ENCODE results near the gene ELL2.

The ELL2 gene

DNA sequence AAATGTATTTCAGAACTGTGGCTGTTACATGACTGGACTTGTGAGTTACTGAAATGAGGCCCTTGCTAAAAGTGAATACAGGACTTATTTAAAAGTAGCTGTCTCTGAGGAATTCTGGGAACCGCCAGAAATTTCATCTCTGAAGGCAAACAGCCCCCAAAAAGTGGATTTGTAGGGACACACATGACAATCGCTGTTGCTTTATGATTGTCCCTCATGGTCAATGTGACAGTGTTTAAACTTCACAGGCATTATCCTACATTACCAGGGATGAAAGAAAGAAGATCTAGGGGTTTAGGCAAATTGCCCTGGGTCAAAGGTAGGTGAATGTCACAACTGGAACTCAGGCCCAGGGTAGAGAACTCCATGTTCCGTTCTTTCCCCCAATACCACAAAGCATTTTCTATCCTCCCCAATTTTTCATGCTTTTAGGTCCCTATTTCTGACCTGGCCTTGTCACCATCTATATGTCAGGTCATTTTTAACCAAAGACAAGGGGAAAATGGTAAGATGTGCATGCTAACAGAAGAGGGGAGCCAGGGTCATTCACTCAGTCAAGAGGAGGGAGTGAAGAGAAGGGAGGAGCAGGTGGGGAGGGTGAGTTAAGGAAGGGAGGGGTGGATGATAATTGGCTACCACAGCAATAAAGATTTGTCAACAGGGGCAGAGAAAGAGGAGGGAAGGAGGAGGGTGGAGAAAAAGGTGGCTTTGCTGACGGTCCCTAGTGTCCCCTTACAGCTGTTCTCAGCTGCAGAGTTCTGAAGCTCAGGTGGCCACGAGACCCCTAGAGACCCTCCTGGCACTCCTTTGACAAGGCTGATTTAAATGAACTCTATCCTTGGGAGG, 81.3 kb downstream of the ELL2 start:
- no peak for DNase-seq (ENCODE audit: low read depth)

DNA sequence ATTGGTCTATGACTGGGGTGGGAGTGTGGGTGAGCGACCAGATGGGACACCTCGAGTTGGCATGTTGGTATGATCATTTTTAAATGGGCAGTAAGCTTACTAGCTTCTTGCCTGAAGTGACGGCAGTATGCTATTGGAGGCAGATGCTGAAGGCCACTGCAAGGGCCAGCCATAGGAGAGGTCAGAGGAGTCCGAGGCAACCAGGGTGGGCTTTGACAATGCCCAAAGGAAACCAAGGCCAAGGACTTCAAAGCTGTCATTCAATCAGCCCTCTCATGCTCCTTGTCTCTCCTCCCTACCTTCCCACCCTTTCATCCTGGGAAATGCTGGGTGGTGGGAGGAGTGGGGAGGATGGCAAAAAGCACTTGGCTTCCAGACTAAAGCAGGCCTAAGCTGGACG, 82.0 kb downstream of the ELL2 start:
- no peak for DNase-seq (ENCODE audit: low read depth)

DNA sequence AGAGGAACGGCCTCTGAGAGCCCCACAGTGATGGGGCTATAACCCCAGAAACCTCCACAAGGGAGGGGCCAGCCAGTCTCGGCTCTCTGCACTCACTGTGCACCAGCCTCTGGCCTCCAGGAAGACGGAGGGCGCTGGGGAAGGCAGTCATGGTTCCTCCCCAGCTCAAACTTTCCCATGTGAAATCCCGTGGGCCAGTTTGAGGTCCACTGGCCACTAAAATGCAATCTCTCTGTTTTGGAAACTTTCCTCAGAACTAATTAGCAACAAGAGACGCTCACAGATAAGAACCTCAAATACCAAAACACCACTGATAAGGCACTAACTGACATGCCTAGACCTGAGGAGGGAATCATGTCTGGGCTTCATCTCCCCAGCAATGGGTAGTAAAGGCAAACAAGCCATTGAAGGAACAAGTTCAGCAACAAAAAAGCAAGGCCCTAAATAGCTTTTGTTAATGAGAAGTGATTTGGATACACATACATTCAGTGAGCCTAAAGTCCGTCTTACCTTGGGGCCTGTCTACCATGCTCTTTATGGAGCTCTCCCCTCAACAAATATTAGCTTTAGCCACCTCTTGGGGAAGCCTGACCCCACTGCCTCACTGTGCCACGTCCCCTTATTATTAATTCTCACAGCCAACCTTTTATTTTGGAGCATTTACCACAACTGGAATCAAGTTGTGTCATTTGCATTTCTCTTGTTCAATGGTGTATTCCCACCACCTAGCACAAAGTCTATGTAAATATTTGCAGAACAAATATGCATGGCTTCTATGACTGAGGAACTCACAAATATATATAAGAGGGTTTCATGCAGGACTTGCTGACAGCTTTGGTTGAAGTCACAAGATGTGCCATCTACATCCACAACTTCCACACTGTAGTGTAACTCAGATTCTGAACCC, 83.0 kb downstream of the ELL2 start:
- no peak for DNase-seq (ENCODE audit: low read depth)

DNA sequence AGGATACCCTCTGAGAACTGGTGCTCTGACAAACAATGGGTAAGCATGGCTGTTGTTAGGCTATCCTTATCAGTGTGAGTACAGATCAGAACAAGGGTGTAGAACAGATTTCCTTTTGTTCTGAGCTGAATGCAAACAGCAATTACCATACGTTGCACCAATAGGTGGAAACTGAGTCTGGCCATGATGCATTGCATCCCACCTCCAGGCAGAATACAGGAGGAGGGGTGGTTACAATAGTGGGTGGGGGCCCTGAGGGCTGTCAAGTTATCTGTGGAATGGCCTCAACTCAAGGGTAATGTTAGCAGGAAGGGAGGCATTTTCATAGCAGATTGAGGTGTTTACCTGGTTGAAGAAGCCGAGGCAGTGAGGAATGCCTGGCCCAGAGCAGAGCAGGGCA, 84.9 kb downstream of the ELL2 start:
- no peak for DNase-seq (ENCODE audit: low read depth)

DNA sequence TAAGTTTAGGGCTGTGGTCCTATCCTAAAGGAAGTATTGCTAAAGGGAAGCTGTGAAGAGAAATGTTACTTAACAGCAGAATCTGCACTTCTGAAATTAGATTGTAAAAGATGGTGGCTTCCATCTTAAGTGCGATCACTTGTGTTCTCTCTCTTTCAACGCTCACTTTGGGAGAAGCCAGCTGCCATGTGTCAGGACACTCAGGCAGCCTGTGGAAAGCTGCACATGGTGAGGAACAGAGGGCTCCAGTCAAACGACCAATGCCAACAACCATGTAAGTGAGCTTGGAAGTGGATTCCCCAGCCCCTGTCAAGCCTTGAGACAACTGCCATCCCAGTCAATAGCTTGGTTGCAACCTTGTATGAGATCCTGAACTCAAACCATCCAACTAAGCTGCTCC, 87.4 kb downstream of the ELL2 start:
- DNase-seq (ENCODE audit: low read depth): no peak

DNA sequence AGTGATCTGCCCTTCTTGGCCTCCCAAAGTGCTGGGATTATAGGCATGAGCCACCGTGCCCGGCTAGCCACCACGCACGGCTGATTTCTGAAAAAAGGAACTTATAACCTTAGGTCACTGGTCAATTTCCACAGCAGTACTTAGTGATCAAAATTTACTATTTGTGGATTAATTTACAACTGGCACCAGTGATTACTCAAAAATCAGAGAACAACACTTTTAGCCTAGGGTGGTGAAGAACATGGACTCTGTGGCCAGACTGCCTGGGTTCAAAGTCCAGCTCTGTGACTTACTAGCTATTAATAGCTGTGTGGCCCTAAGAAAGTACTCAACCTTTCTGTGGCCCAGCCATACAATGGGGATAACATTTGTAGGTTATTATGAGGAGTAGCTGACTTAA, 88.3 kb downstream of the ELL2 start:
- no peak for DNase-seq (ENCODE audit: low read depth)

DNA sequence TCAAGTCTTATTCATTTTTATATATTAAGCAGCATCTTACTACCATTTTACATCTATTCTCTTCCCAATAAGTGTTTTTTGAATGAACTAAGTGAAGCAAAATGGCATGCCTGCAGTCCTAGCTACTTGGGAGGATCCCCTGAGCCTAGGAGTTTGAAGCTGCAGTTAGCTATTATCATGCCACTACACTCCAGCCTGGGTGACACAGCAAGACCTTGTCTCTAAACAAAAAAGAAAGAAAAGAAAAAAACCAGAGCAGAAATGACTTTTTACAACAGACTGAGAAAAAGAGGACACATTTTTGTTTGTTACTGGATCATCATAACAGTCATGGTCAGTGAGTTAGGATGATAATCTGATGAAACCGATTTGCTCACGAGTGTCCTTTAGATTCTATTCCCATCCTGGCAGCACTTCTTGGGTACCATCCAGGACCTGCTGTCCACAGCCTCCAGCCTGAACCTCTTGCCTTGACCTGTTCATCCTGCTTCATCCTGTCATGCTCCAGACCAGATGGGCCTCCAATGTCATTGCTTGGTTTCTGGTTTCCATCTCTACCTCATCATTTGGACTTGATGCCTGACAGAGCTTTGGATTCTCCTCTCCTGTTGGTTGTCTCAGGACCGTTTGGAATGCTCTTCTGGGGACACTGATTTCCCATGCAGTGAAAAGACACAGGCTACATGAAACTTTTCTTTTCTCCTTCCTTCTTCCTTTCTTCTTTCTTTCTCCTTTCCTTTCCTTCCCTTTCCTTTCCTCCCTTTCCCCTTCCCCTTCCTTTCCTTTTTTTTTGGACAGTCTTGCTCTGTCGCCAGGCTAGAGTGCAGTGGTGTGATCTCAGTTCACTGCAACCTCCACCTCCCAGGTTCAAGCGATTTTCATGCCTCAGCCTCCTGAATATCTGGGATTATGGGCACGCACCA, 89.0 kb downstream of the ELL2 start:
- no peak for DNase-seq (ENCODE audit: low read depth)

DNA sequence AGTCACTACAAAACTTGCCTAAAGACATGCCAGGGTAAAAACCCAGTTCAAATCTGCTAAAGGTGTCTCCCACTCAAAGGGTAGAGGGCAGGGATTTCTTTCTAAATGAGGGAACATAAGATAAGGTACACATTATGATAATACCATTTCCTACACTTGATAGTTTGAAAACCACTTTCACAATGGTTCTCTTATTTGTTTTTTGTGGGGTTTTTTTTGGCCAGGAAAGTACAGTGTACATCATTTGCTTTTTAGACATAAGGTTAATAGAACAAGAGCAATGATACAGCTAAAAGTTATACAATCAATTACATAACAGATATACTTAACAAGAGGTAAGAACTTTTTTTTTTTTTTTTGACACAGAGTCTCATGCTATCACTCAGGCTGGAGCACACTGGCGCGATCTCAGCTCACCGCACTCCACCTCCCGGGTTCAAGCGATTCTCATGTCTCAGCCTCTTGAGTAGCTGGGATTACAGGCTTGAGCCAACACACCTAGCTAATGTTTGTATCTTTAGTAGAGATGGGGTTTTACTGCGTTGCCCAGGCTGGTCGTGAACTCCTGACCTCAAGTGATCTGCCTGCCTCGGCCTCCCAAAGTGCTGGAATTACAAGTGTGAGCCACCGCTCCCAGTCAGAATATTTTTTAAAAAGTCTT, 90.4 kb downstream of the ELL2 start:
- no peak for DNase-seq (ENCODE audit: low read depth)

DNA sequence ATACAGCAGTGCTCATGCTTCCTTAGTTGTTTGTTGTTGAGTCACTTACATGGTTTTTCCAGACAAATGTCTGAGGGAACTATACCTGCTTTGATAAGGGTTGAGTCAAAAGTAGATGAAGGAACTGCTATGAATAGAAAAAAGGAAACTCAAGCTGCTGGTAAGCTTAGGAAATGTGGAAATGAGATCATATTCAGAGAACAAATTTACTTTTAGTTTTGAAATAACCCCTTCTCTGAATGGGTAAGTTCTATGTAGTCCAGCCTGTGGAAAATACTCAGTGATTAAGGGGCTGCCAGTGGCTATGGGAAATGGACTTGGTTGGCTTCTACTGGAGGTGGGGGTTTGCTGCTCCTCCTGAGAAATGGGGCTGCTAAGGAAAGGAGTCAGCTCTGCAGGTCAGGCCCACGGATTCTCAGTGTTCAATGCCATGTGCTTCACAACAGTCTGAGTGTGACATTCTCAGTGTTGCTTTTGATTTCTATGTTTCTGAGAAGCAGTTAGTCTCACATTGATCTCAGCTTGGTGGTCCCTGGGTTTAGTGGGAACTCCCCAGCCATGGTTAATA, 91.5 kb downstream of the ELL2 start:
- DNase-seq (ENCODE audit: low read depth): peak; percentile 35

DNA sequence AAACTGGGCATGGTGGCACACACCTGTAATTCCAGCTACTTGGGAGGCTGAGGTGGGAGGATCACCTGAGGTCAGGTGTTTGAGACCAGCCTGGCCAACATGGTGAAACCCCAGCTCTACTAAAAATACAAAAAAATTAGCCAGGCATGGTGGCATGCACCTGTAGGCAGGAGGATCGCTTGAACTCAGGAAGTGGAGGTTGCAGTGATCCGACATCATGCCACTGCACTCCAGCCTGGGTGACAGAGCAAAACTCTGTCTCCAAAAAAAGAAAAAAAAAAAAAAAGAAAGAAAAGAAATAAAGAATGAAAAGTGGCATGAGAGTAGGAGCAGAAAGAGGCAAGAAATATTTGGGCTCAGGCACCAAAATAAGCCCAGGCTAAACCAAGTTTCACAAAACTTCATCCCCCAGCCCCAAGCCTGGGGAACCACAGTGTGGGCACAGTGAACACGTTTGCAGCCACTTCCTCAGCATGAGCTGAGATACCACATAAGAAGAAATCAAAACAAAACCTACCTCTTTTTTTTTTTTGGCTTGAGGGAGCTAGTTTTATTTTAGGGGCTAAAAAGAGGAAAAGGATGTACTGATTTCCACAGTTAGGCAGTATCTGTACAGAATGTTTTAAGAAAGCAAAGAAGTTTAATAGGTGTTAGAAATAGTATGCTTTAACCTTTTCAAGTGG, 92.3 kb downstream of the ELL2 start:
- peak; percentile 36 for DNase-seq (ENCODE audit: low read depth)

DNA sequence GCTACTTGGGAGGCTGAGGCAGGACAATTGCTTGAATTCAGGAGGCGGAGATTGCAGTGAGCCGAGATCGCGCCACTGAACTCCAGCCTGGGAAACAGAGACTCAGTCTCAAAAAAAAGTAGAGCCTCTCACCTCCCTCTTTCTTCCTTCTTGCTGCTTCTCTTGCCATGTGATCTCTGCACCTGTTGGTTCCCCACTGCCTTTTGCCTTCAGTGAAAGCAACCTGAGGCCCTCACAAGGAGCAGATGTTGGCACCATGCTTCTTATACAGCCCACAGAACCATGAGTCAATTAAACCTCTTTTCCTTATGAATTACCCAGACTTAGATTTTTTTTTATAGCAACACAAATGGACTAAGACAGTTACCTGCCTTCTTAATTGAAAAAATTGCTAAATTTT, 93.5 kb downstream of the ELL2 start:
- no peak for DNase-seq (ENCODE audit: low read depth)

DNA sequence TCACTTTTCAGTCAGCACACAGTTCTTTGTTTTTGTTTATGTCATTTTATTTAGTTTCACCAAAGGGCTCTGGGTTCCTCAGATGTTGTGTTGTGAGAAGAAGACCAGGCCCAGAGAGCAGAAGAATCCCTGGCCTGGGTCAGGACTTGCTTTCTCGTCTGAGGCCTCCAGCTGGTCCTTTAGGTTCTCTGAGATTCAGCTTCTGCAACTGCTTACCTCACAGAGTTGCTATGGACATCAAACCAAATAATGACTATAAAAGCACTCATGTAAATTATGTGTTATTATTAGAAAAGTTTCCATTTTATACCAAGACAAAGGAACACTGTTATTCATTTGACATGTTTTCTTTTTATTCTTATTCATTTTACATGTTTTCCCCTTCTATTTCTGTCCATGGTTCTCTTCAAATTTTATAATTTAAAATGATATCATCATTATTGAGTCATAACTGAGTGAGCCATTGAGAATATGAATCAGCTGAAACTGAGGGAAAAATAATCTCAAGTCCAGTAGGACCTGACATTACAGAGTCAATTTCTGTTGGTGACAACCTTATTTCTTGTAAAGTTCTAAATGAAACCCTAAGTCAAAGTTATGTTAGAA, 95.1 kb downstream of the ELL2 start:
- DNase-seq (ENCODE audit: low read depth): no peak

DNA sequence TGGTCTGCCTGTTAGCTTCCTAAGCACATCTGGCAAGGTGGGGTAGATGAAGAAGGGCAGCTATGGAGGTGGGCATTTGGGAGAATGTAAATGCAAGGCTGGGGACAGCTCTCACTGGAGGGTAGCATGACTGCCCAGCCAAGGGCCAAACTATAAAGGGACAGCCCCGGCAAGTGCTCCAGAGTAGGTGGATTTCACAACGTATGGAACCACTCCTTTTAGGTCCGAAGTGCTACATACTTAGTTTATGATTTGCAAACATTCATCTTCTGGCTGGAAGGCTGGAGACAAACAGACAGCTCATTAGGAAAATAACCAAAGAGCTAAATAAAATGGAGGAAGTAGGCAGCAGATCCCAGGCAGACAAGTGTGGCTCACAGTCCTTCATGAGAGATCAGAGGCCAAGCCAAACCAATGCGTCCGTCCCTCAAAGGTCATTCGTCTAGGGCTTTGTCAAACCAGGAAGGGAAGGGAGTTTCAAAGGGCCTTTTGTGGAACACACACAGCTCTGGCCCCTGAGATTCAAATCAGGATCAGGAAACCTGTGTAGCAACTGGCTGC, 96.6 kb downstream of the ELL2 start:
- no peak for DNase-seq (ENCODE audit: low read depth)

DNA sequence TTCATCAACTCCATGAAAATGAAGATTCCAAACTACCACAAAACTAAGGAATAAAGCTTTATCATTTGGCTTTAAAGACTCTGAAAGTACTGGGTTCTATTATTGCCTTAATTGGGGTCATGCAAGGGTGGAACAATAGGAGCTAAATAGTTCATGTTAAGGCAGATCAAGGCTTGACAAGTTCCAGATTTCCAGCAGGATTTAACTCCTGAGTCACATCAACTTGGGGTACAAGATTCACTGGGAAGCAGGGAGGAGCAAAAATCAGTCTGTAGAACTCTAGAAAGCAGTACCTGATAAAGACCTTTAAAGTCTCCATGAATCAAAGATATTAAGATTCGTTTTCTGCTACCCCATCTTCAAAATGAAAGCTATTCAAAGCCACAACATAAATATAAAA, 97.2 kb downstream of the ELL2 start:
- DNase-seq (ENCODE audit: low read depth): no peak

DNA sequence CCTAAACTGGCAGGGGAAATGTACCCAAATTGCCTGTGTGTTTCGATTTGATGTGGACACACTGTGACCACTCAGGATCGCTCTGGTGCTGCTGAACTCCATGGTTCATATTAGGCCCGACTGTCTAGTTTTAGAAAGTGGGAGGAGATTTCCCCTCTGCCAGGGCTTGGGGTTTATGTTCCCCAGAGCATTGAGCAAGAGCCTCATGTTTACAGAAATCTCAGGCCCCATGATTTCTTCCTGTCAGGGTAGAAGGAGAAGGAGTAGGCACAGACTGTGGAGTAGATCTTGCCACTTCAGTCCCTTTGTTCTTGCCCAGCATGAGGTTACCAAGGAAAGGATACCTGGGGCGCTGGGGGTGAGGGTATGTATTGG, 98.3 kb downstream of the ELL2 start:
- DNase-seq (ENCODE audit: low read depth): no peak

DNA sequence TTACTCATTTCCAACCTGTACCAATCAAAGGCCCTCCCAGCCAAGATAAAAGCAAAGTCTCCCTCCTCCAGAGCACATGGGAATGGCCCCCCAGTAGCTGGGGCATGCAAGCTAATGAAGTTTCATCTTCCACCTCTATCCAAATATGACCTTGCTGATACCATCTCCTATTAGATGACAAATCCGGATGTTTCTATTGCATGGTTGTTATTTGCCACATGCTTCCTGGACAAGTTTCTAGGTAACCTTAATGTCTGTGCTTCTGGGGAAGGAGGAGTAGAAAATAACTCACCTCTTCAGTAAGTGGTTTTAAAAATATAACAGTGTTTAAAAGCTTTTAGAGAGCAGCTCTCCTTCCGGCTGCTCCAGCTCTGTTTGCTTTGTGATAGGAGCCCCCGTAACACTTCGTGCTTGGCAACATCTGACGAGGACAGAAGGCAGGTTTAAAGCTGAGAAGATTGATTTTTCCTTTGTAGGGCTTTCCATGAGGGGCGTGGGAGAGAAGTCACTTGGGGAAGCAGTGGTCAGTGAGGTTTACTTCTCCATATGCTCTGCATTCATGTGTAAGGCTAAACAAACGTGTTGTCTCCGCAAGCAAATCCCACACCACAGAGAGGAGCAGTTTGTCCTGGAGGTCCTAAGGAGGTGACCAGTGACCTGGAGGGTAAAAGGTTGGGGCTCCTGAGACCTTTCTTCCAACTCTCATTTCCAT, 98.8 kb downstream of the ELL2 start:
- DNase-seq (ENCODE audit: low read depth): no peak

DNA sequence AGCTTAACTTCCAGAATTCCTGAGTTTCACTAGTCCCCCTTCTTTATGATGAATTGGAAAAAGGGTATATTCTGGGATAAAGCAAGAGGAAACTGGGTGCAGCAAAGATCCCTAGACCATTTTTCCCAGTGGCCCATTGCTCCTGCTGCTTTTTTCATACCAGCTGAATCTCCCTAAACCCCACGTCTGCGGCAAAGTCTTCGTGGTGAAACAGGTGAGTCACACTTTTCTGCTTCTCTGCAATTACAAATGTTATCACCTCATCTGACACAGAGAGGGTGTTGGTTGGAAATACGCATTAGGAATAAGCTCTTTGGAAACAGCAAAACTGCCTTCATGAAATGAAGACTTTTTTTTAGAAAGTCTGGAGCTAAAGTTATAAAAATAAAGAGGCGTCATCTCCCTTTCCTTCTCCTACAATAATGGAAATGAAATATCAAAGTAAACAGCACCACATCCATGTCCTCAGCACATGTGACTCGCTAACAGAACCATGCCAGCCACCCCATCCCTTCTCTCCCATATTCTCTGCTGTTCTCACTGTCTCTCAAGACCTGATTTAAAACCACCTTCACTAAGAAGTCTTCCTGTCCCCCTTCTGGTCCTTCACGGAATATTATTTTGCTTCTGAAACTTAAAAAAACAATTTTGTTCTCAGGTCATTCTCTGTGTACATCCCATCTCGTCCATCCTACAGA, 99.6 kb downstream of the ELL2 start:
- DNase-seq (ENCODE audit: low read depth): peak; percentile 19

DNA sequence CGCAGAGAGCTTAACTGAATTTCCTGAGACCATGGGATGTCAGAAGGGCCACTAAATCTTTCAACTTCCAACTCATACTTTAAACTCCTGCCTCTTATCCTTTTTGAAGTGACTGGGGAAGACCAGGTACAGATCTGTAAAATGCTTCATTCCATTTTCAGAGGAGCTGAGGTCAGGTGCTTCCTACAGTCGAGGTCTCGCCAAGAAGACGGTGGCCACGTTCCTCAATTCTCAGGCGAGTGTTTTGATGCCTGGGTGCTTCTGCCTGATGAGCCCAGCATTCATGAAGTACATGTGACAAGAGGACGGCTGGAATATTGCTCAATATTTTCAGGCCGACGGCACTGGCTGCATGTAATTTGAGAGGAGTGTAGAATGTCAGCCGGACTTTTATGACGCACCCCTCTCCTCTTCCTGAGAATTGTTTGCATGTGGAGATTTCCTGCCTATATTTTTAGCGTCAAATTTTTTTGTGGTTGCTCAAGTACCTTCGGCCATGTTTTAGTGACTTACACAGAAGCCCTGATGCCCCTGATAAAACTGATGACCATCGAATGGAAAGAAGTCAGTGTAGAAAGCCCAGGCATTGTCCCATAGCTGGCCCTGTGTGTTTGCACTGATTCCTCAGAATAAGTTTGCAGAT, 100.3 kb downstream of the ELL2 start:
- DNase-seq (ENCODE audit: low read depth): no peak
